Subcutaneous adipose tissue (tissue), 4 donors: ENCODE results near the gene PRKG1. TPM values are rescaled to one million over a fixed set of nuclear protein-coding genes. Genes with fewer than 3 reads are reported as not detected.

Experiments used
- total RNA-seq, 4 donors: library from RNA; depleted of rRNA; stranded (reverse); fragments of >200 nt; gene quantifications; one replicate each; pipeline ENCODE4 v1.1.0, GENCODE V29; 2016
- TF ChIP-seq, protein P1 (sequence below): fragments of 450-650 bp; IDR thresholded peaks from one replicate; pipeline ENCODE4 v1.5.1; 2016; ENCODE audit warnings: low read depth, mild to moderate bottlenecking, control low read depth, antibody characterized with exemption, moderate library complexity

PRKG1 gene
- total RNA-seq, 4 donors from 2014 or later: 7.6 to 17.2 (median 10.7) TPM

DNA sequence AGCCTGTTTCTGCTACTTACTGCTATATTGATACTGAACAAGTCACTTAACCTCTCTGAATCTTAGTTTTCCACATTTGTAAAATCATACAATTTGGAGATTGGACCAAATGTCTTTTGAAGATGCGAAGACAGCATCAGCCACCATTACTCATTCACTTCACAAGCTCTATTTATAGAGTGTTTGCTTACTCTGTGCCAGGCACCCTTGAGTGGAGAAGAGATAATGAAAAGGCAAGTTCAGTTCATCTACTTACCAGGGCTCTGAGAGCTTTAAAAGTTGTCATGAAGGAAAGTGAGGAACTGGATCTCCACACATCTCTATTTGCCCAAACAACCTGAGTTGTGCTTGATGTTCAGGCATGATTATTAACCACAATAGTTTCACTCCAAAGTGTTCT lies 347.6 kb downstream of the PRKG1 start:
- TF ChIP-seq, protein P1, sequence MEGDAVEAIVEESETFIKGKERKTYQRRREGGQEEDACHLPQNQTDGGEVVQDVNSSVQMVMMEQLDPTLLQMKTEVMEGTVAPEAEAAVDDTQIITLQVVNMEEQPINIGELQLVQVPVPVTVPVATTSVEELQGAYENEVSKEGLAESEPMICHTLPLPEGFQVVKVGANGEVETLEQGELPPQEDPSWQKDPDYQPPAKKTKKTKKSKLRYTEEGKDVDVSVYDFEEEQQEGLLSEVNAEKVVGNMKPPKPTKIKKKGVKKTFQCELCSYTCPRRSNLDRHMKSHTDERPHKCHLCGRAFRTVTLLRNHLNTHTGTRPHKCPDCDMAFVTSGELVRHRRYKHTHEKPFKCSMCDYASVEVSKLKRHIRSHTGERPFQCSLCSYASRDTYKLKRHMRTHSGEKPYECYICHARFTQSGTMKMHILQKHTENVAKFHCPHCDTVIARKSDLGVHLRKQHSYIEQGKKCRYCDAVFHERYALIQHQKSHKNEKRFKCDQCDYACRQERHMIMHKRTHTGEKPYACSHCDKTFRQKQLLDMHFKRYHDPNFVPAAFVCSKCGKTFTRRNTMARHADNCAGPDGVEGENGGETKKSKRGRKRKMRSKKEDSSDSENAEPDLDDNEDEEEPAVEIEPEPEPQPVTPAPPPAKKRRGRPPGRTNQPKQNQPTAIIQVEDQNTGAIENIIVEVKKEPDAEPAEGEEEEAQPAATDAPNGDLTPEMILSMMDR: no peak

DNA sequence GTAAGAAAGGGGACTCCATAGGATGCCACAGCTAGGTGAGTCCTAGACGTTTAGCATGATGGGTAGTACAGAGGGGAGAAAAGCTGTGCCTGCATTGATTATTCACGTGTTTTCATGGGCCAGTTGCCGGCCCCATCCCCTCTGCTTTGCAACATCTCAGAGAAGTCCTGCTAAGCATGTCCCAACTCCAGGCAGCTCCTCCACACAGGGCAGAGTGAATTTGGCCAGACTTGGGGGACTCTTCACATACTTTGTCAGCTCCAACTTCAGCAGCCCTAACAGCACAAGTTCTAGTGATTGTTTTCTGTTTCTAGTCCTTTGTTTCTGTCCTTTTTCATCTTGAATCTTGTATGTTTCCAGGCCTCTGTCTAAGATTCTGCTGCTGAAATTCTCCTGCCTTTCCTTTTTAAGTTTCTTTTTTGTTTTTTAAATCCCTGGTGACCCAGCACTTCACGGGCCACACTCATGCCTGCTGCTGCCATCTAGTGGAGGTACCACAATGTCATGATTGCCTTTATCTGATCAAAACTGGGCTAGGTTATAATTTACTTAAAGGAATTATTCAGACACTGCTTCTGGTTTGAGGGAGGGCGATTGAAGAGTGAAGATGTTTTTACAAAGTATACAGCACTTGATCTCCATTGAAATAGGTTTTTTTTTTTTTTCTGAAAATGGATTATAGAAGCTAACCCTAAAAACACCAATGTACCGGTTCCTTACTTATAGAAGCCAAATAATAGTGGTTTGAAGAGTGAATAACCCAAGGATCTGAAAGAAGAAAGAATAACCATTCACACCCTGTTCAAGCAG lies 348.2 kb downstream of the PRKG1 start:
- TF ChIP-seq, protein P1: no peak

DNA sequence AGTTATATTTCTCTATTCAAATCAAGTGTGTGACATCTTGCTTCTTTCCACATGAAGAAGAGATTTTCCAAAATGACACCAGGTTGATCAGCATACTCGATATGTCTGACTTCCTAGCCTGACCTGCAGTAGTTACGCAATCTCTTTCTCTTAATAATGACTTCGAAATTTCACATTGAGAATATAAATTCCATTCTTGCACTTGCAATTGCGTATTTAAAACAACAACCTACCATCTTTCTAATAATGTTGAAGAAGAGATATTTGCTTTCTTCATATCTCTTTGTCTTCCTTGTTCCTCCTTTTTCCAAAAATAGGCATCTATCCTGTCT lies 348.8 kb downstream of the PRKG1 start:
- TF ChIP-seq, protein P1: no peak

DNA sequence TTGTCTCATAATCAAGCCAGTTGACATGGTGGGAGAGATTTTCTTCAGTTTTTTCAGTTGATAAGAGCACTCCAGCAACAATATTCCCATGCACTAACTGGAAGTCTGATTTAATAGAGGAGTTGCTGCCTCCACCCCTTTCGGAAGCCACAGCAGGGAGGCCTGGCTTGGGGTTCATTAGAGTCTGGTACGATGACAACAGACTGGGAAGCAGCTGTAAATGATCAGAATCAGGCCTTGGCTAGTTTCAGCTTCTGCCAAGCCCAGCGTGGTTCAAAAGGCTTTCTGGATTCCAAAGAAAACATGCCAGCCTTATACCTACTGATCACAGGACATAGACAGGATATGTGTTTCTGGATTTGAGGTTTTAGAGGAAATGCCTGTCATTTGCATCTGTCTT lies 351.1 kb downstream of the PRKG1 start:
- TF ChIP-seq, protein P1: no peak

DNA sequence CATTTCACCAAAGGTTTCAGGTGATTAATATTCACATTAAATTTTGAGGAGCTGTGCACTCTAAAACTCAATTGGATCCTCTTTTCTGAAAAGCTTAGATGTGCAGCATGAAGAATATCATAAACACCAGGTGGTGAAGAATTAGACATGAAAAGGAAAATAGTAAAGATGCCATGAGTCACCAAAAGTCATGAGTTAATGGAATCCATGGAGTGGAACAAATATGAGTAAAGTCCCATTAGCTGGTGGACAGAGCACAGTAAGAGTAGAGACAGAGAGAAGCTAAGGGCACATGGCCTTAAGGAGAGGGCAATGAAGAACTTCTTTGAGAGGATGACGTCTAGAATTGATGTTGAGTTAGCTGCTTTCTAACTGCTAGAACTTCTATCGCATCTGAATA lies 353.5 kb downstream of the PRKG1 start:
- TF ChIP-seq, protein P1: no peak

DNA sequence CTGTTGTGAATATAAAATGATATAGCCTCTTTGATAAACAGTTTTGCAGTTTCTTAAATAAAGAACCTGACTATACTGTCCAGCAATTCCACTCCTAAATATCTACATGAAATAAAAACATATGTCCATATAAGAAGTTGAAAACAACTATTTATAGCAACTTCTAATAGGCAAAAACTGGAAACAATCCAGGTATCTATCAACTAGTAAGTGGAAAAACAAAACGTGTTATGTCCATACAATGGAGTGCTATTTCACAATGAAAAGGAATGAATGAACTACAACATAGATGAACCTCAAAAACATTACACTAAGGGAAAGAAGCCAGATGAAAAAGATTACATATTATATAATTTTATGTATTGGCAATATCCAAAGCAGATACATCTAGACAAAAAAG lies 356.2 kb downstream of the PRKG1 start:
- TF ChIP-seq, protein P1: no peak

DNA sequence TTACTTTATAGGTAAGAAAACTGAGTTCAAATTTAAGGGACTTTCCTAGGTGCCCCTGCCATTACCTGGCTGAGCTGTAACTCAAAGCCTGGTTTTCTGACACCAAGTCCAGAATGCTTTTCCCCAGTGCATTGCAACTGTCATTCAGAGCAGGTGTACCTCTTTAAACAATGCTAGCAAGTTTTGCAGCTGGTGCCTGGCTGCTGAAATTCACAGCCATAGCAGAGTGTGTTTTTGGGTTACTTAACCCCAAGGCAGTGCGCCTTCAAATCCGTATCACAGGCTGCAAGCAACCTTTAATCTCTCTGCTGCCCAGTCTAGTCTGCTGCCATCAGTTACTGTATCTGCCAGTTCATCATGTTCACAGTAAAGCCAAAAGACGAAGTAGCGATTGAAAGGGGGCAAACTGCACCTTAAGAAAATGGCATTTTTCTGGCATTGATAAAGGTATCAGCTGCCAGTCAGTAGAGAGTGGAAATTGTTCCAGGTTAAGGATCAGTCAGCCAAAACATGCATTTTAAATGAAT lies 359.7 kb downstream of the PRKG1 start:
- TF ChIP-seq, protein P1: no peak
